GM23338 (cell line): ENCODE results near the gene MGAT5. TPM values are rescaled to one million over a fixed set of nuclear protein-coding genes. Genes with fewer than 3 reads are reported as not detected.

Experiments used
- ATAC-seq: fragments of 200-7000 bp; cut with Tn5 transposase; 3 replicates; pipeline ENCODE4 v1.9.1; 2020
- DNase-seq: peaks from one replicate; pipeline ENCODE4 v3.0.0-alpha.2; 2015; ENCODE audit warnings: low spot score
- H2AFZ ChIP-seq: fragments of 200-600 bp; sonication (generic); 2 replicates; pipeline ENCODE4 v1.8.0; 2016; ENCODE audit warnings: antibody characterized with exemption, mild to moderate bottlenecking, moderate library complexity
- H3F3A ChIP-seq: fragments of 200-600 bp; sonication (generic); replicated peaks from 2 replicates; pipeline ENCODE4 v1.8.0; 2017; ENCODE audit warnings: antibody characterized with exemption, mixed run types, low read depth
- H3K27ac ChIP-seq: fragments of 200-600 bp; sonication (generic); 2 replicates; pipeline ENCODE4 v1.6.1; 2016; ENCODE audit warnings: low read depth
- H3K27me3 ChIP-seq: fragments of 200-600 bp; sonication (generic); 2 replicates; pipeline ENCODE4 v1.8.0; 2016; ENCODE audit warnings: mild to moderate bottlenecking, mixed run types, moderate library complexity; ENCODE audit not compliant: insufficient read depth
- H3K36me3 ChIP-seq: fragments of 200-600 bp; sonication (generic); 2 replicates; pipeline ENCODE4 v1.8.0; 2016; ENCODE audit warnings: mild to moderate bottlenecking; ENCODE audit not compliant: insufficient read depth
- H3K4me1 ChIP-seq: fragments of 200-600 bp; sonication (generic); 2 replicates; pipeline ENCODE4 v1.8.0; 2016; ENCODE audit warnings: mild to moderate bottlenecking, moderate library complexity; ENCODE audit not compliant: insufficient read depth
- H3K4me2 ChIP-seq: fragments of 200-600 bp; sonication (generic); 2 replicates; pipeline ENCODE4 v1.7.1; 2017; ENCODE audit warnings: mixed run types
- H3K4me3 ChIP-seq: fragments of 200-600 bp; sonication (generic); 2 replicates; pipeline ENCODE4 v1.6.1; 2016; ENCODE audit warnings: mixed run types
- H3K79me2 ChIP-seq: fragments of 200-600 bp; sonication (generic); replicated peaks from 2 replicates; pipeline ENCODE4 v1.8.0; 2017; ENCODE audit warnings: mild to moderate bottlenecking; ENCODE audit not compliant: insufficient read depth
- H3K9me2 ChIP-seq: fragments of 200-600 bp; sonication (generic); 2 replicates; pipeline ENCODE4 v1.8.0; 2017; ENCODE audit not compliant: insufficient read depth
- H4K20me1 ChIP-seq: fragments of 200-600 bp; sonication (generic); replicated peaks from 2 replicates; pipeline ENCODE4 v1.8.0; 2017; ENCODE audit warnings: mild to moderate bottlenecking; ENCODE audit not compliant: insufficient read depth
- H3K27ac Mint-ChIP-seq: 2 replicates; pipeline ENCODE4 v1.8.0; 2020; ENCODE audit warnings: inconsistent platforms, mild to moderate bottlenecking, moderate library complexity, mixed read lengths
- H3K27me3 Mint-ChIP-seq: 3 replicates; pipeline ENCODE4 v1.8.0; 2022; ENCODE audit warnings: low read depth, mild to moderate bottlenecking, moderate library complexity, mixed read lengths, inconsistent platforms; ENCODE audit not compliant: insufficient read depth, poor library complexity
- H3K36me3 Mint-ChIP-seq: 3 replicates; pipeline ENCODE4 v1.8.0; 2021; ENCODE audit warnings: low read depth, mild to moderate bottlenecking, inconsistent platforms, moderate library complexity, mixed read lengths
- H3K4me1 Mint-ChIP-seq: 3 replicates; pipeline ENCODE4 v1.8.0; 2020; ENCODE audit warnings: mild to moderate bottlenecking, inconsistent platforms, mixed read lengths
- H3K4me3 Mint-ChIP-seq: 3 replicates; pipeline ENCODE4 v1.8.0; 2021; ENCODE audit warnings: moderate library complexity, mild to moderate bottlenecking, inconsistent platforms, mixed read lengths
- H3K9me3 Mint-ChIP-seq: 3 replicates; pipeline ENCODE4 v1.8.0; 2020; ENCODE audit warnings: moderate library complexity, mild to moderate bottlenecking, inconsistent platforms, mixed read lengths
- EZH2 ChIP-seq: fragments of 200-600 bp; sonication (generic); IDR thresholded peaks from one replicate; pipeline ENCODE4 v1.8.0; 2017; ENCODE audit warnings: antibody characterized with exemption, mild to moderate bottlenecking, low read depth; ENCODE audit not compliant: unreplicated experiment
- JUNB ChIP-seq: IDR thresholded peaks from one replicate; pipeline ENCODE4 v1.6.1; 2016; ENCODE audit warnings: antibody characterized with exemption; ENCODE audit not compliant: unreplicated experiment
- NANOG ChIP-seq: IDR thresholded peaks from 2 replicates; pipeline ENCODE4 v1.6.1; 2016; ENCODE audit warnings: antibody characterized with exemption, borderline replicate concordance
- POLR2AphosphoS5 ChIP-seq: IDR thresholded peaks from 2 replicates; pipeline ENCODE4 v1.6.1; 2016; ENCODE audit warnings: antibody characterized with exemption, low read depth
- REST ChIP-seq: IDR thresholded peaks from one replicate; pipeline ENCODE4 v1.6.1; 2018; ENCODE audit warnings: antibody characterized with exemption; ENCODE audit not compliant: unreplicated experiment
- STAT1 ChIP-seq: IDR thresholded peaks from one replicate; pipeline ENCODE4 v1.6.1; 2016; ENCODE audit warnings: antibody characterized with exemption; ENCODE audit not compliant: unreplicated experiment
- ZNF114 ChIP-seq: fragments of 250-450 bp; sonication (Bioruptor Pico); IDR thresholded peaks from 2 replicates; pipeline ENCODE4 v1.5.0; 2020; ENCODE audit warnings: mild to moderate bottlenecking, moderate library complexity
- ZNF331 ChIP-seq: fragments of 250-450 bp; sonication (Bioruptor Pico); IDR thresholded peaks from 2 replicates; pipeline ENCODE4 v1.5.0; 2020; ENCODE audit warnings: low read depth, mild to moderate bottlenecking, moderate library complexity
- polyA plus RNA-seq: library from polyadenylated mRNA; unstranded; fragments of >200 nt; fragmentation: Nextera tagmentation; extraction: Ambion mirVana; gene quantifications from 2 replicates; pipeline ENCODE4 v1.2.1, GENCODE V29; 2016
- total RNA-seq: library from RNA; depleted of rRNA; stranded (reverse); fragments of >200 nt; shearing (Covaris generic); gene quantifications from 2 replicates; pipeline ENCODE4 v1.2.3, GENCODE V29; 2014
- TF ChIP-seq, protein P1 (sequence below), 2 experiments: fragments of 200-600 bp in 1 of 2; sonication (generic) in 1 of 2; conservative IDR thresholded peaks; 2 replicates each; pipeline versions ENCODE4 v1.5.1 to v1.6.1; 2016 to 2017; ENCODE audit warnings: antibody characterized with exemption in 2 of 2, low read depth in 2 of 2, mild to moderate bottlenecking in 2 of 2, moderate library complexity in 1 of 2
- TF ChIP-seq, protein P2 (sequence below): IDR thresholded peaks from 2 replicates; pipeline ENCODE4 v1.6.1; 2016; ENCODE audit warnings: antibody characterized with exemption

The MGAT5 gene
- total and polyA plus RNA-seq, 2 experiments from 2014 or later = 4.6 to 27.6 TPM

GRCh38 chr2:134381141-134381540 is 127.3 kb downstream of the MGAT5 start (continued):
- TF ChIP-seq, protein P1, sequence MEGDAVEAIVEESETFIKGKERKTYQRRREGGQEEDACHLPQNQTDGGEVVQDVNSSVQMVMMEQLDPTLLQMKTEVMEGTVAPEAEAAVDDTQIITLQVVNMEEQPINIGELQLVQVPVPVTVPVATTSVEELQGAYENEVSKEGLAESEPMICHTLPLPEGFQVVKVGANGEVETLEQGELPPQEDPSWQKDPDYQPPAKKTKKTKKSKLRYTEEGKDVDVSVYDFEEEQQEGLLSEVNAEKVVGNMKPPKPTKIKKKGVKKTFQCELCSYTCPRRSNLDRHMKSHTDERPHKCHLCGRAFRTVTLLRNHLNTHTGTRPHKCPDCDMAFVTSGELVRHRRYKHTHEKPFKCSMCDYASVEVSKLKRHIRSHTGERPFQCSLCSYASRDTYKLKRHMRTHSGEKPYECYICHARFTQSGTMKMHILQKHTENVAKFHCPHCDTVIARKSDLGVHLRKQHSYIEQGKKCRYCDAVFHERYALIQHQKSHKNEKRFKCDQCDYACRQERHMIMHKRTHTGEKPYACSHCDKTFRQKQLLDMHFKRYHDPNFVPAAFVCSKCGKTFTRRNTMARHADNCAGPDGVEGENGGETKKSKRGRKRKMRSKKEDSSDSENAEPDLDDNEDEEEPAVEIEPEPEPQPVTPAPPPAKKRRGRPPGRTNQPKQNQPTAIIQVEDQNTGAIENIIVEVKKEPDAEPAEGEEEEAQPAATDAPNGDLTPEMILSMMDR (conservative IDR thresholded peaks at IDR 0.05; ENCODE audit: low read depth in 2 of 2) = no peak
- TF ChIP-seq NANOG (no peak), ZNF331 (CRISPR knock-in tag) (no peak), ZNF114 (no peak), REST (no peak)
- TF ChIP-seq, protein P2, sequence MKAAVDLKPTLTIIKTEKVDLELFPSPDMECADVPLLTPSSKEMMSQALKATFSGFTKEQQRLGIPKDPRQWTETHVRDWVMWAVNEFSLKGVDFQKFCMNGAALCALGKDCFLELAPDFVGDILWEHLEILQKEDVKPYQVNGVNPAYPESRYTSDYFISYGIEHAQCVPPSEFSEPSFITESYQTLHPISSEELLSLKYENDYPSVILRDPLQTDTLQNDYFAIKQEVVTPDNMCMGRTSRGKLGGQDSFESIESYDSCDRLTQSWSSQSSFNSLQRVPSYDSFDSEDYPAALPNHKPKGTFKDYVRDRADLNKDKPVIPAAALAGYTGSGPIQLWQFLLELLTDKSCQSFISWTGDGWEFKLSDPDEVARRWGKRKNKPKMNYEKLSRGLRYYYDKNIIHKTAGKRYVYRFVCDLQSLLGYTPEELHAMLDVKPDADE = no peak

DNA sequence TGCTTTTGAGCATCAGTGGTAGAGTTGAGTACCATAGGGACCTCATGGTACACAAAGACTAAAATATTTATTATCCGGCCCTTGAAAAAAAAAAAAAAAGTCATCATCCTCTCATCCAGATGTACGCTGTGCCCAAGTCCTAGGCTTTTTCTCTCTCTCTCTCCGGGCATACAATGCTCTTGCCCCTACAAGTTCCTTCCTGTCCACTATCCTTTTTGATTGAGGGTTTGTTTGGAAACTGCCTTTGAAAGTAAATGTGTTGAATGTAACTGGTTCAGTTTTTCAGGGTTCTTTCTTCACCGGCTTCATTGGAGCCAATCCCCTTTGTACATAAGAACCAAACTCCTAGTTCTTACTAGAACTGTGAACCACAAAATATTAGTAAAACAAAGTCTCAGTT is 130.3 kb downstream of the MGAT5 start:
- Histone ChIP-seq H3K4me3 (no peak overlapping the region), H3K27ac (no peak overlapping the region), H3K79me2 (no peaks in the 10 kb centered on the region), H3F3A (no peaks in the 10 kb centered on the region), H3K4me1 (no peaks in the 10 kb centered on the region), H3K4me2 (no peak overlapping the region), H4K20me1 (no peaks in the 10 kb centered on the region), H3K36me3 (no peaks in the 10 kb centered on the region), H3K27me3 (no peaks in the 10 kb centered on the region), H3K9me2 (no peaks in the 10 kb centered on the region), H2AFZ (no peak overlapping the region)
- H3K9me3 Mint-ChIP-seq = no peaks in the 10 kb centered on the region
- ATAC-seq (no peak), DNase-seq (no peak)
- H3K27ac Mint-ChIP-seq = no peak overlapping the region
- no peaks in the 10 kb centered on the region for H3K27me3 Mint-ChIP-seq
- H3K36me3 Mint-ChIP-seq = no peaks in the 10 kb centered on the region
- no peak overlapping the region for H3K4me3 Mint-ChIP-seq
- no peaks in the 10 kb centered on the region for H3K4me1 Mint-ChIP-seq
- TF ChIP-seq JUNB (no peak), POLR2AphosphoS5 (no peak), STAT1 (no peak), EZH2 (no peak), REST (no peak)
- TF ChIP-seq, protein P1 (conservative IDR thresholded peaks at IDR 0.05; ENCODE audit: low read depth in 2 of 2) = no peak
